ENCODE data around the gene KRTAP17-1. TPM values are rescaled to one million over a fixed set of nuclear protein-coding genes. Genes with fewer than 3 reads are reported as not detected.

The KRTAP17-1 gene
- polyA plus RNA-seq, 1 experiment, result not detected

DNA sequence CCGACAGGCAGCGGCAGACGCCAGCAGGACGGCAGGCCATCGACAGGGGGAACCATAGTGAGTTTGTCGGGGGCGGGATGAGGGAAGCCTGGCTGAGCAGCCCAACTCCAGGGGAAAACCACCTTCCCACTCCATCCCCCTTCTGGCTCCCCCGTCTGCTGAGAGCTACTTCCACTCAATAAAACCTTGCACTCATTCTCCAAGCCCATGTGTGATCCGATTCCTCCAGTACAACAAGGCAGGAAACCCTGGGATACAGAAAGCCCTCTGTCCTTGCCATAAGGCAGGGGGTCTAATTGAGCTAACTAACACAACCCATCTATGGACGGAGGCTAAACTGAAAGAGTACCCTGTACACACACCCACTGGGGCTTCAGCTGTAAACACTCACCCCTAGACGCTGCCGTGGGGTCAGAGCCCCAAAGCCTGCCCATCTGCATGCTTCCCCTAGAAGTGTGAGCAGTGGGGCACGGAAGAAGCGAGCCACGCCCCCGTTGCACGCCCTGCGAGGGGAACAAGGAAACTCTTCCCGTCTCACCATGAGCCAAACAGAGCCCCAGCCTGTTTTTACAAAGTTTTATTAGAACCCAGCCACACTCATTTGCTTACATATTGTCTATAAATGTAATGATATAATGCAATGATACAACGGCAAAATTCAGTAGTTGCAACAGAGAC lies 16.9 kb downstream of the KRTAP17-1 start:
- ChIA-PET CTCF (no interaction called here), POLR2A (no interaction called here)
- Histone ChIP-seq H3K27me3 (ENCODE audit: control insufficient read depth, insufficient read depth, low read length) (no peaks in the 10 kb centered on the region), H3K9me3 (ENCODE audit: control insufficient read depth, insufficient read depth, low read length) (peaks cover 2% of the 10 kb centered on the region), H3K27ac (ENCODE audit: low read depth, low read length) (no peak overlapping the region), H3K4me3 (ENCODE audit: low read depth, low read length) (no peak overlapping the region)
- TF ChIP-seq, protein P1, sequence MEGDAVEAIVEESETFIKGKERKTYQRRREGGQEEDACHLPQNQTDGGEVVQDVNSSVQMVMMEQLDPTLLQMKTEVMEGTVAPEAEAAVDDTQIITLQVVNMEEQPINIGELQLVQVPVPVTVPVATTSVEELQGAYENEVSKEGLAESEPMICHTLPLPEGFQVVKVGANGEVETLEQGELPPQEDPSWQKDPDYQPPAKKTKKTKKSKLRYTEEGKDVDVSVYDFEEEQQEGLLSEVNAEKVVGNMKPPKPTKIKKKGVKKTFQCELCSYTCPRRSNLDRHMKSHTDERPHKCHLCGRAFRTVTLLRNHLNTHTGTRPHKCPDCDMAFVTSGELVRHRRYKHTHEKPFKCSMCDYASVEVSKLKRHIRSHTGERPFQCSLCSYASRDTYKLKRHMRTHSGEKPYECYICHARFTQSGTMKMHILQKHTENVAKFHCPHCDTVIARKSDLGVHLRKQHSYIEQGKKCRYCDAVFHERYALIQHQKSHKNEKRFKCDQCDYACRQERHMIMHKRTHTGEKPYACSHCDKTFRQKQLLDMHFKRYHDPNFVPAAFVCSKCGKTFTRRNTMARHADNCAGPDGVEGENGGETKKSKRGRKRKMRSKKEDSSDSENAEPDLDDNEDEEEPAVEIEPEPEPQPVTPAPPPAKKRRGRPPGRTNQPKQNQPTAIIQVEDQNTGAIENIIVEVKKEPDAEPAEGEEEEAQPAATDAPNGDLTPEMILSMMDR (IDR thresholded peaks at IDR 0.05; ENCODE audit: low read depth, low read length), result no peak
- no peak for DNase-seq (ENCODE audit: low read depth, low spot score)

DNA sequence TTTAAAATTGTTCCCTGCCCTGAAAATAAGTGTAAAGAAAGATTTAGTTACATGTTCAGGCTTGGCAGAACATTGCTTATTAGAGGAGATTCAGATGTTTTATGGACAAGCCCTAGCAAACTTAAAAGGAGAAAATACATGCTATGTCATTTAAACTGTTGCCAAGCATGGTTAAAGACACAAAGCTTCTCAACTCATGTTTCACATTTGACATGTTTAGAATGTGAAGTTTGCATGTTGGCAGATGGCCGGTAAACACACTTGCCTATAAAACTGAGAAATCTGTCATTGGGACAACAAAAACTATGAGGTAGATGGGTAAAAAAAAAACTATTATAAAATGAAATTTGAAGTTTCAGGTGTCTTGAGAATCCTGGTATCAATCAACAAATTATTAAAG lies 18.7 kb downstream of the KRTAP17-1 start:
- H3K27me3 ChIP-seq (ENCODE audit: control insufficient read depth, insufficient read depth, low read length), result no peaks in the 10 kb centered on the region
- ChIA-PET POLR2A (no interaction called here), CTCF (no interaction called here)

DNA sequence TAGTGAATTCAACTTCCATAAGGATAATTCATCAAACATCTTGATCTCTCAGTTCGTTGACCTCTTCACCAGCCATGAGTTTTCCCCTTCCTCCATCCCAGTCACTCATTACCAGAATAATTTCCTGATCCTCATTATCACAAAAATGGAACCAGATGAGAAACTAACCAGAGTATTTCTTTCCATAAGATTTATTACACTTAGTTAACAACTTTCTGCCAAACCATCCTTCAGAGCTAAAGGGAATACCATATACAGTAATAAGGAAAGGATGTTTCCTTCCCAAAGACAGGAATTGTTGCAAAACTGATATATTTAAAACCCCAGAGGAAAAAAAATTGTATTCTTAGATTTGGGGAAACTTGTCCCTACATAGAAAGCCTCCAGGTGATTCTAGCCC lies 21.5 kb downstream of the KRTAP17-1 start:
- POLR2A ChIA-PET, result no interaction called here
- Histone ChIP-seq H3K27me3 (ENCODE audit: control insufficient read depth, insufficient read depth, low read length) (peaks cover 3% of the 10 kb centered on the region), H3K27ac (ENCODE audit: low read depth, low read length) (no peak overlapping the region), H3K9me3 (ENCODE audit: control insufficient read depth, insufficient read depth, low read length) (peaks cover 2% of the 10 kb centered on the region; the same call in 1 of the 2 replicates), H3K4me3 (ENCODE audit: low read depth, low read length) (no peak overlapping the region)
- TF ChIP-seq, protein P1 (IDR thresholded peaks at IDR 0.05; ENCODE audit: low read depth, low read length), result no peak
- CTCF ChIA-PET, result no interaction called here
- no peak for DNase-seq (ENCODE audit: low read depth, low spot score)

More for the DNA sequence above, 18.7 kb downstream of the KRTAP17-1 start:
- no peak for DNase-seq (ENCODE audit: low read depth, low spot score)
- H3K4me3 ChIP-seq (ENCODE audit: low read depth, low read length), result no peak overlapping the region
- no peak overlapping the region for H3K27ac ChIP-seq (ENCODE audit: low read depth, low read length)
- peaks cover 2% of the 10 kb centered on the region for H3K9me3 ChIP-seq (ENCODE audit: control insufficient read depth, insufficient read depth, low read length)
- TF ChIP-seq, protein P1 (IDR thresholded peaks at IDR 0.05; ENCODE audit: low read depth, low read length), result no peak

DNA sequence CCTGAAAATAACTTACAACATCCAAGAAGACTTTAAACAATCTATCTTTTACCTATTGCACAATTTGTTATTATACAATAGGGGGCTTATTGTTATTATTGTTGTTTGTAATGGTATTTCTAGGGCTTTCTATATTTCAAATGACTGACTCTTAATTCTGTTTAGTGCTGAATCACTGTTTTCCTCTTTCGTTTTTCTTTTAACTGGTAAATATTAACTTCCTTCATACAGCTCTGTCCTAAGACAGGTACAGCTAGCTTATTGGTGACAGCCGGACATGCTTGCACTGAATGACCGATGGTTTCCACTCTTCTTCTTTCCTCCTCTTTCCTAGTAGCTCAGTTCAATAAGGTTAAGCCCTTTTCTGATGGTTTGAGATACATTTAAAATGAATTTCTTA lies 28.5 kb downstream of the KRTAP17-1 start:
- H3K4me3 ChIP-seq (ENCODE audit: low read depth, low read length), result no peak overlapping the region
- H3K27ac ChIP-seq (ENCODE audit: low read depth, low read length), result no peak overlapping the region
- no peaks in the 10 kb centered on the region for H3K9me3 ChIP-seq (ENCODE audit: control insufficient read depth, insufficient read depth, low read length)
- POLR2A ChIA-PET, result no interaction called here
- no peak for DNase-seq (ENCODE audit: low read depth, low spot score)
- CTCF ChIA-PET, result no interaction called here
- peaks cover 3% of the 10 kb centered on the region for H3K27me3 ChIP-seq (ENCODE audit: control insufficient read depth, insufficient read depth, low read length)
- TF ChIP-seq, protein P1 (IDR thresholded peaks at IDR 0.05; ENCODE audit: low read depth, low read length), result no peak

DNA sequence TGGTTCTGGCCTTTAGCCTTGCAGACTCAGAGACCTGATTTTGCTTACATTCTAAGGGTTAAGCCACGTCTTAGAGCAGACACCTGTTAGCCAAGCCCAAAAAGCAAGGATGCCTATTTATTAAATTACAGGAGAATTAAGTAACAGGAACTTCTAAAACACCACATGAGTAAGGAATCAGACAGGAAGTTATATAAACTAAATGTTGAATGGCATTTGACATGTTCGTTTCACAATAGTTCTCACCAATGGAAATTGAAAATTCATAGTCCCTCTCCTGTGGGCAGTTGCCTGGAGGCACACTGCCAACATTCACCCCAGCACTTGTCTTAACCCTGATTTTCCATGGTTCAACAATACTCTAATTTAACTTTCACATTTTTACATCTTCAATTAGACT lies 31.0 kb downstream of the KRTAP17-1 start:
- ChIA-PET CTCF (no interaction called here), POLR2A (no interaction called here)
- DNase-seq (ENCODE audit: low read depth, low spot score), result no peak
- TF ChIP-seq, protein P1 (IDR thresholded peaks at IDR 0.05; ENCODE audit: low read depth, low read length), result no peak
- no peaks in the 10 kb centered on the region for H3K9me3 ChIP-seq (ENCODE audit: control insufficient read depth, insufficient read depth, low read length)
- no peak overlapping the region for H3K27ac ChIP-seq (ENCODE audit: low read depth, low read length)
- H3K4me3 ChIP-seq (ENCODE audit: low read depth, low read length), result no peak overlapping the region
- no peaks in the 10 kb centered on the region for H3K27me3 ChIP-seq (ENCODE audit: control insufficient read depth, insufficient read depth, low read length)

All from AG04450 (cell line).